Progenitor cell of endocrine pancreas (in vitro differentiated cells): Measurements from ENCODE around the gene CREBL2. TPM values are rescaled to one million over a fixed set of nuclear protein-coding genes. Genes with fewer than 3 reads are reported as not detected.
"Not testable (repeated sequence)": the region's sequence is repeated elsewhere in the genome, so short reads cannot be mapped to it uniquely, and the experiment has no call there.

Source experiments
- DNase-seq: peaks from one replicate; pipeline ENCODE4 v3.0.0; 2021; ENCODE audit warnings: low spot score; ENCODE audit not compliant: unreplicated experiment
- H3K27ac Mint-ChIP-seq: 2 replicates; pipeline ENCODE4 v1.8.0; 2021; ENCODE audit warnings: mild to moderate bottlenecking, moderate library complexity, mixed read lengths
- H3K27me3 Mint-ChIP-seq: 2 replicates; pipeline ENCODE4 v1.8.0; 2021; ENCODE audit warnings: mixed read lengths
- H3K36me3 Mint-ChIP-seq: 2 replicates; pipeline ENCODE4 v1.8.0; 2022; ENCODE audit warnings: mixed read lengths; ENCODE audit not compliant: insufficient read depth
- H3K4me1 Mint-ChIP-seq: 2 replicates; pipeline ENCODE4 v1.8.0; 2021; ENCODE audit warnings: low read depth, mixed read lengths
- H3K4me3 Mint-ChIP-seq: 2 replicates; pipeline ENCODE4 v1.8.0; 2021; ENCODE audit warnings: low read depth, mild to moderate bottlenecking, moderate library complexity, mixed read lengths
- H3K9me3 Mint-ChIP-seq: 2 replicates; pipeline ENCODE4 v1.8.0; 2021; ENCODE audit warnings: low read depth, mixed read lengths
- total RNA-seq: library from RNA; stranded (reverse); gene quantifications from 2 replicates; pipeline ENCODE4 v1.2.1, GENCODE V29; 2021
- TF ChIP-seq, protein P1 (sequence below): fragments of 200-600 bp; sonication (generic); IDR thresholded peaks from one replicate; pipeline ENCODE4 v1.5.0; 2021; ENCODE audit warnings: antibody characterized with exemption, mild to moderate bottlenecking; ENCODE audit not compliant: unreplicated experiment

CREBL2 gene
- total RNA-seq, 1 donor from 2014 or later, result 18.5 TPM

DNA sequence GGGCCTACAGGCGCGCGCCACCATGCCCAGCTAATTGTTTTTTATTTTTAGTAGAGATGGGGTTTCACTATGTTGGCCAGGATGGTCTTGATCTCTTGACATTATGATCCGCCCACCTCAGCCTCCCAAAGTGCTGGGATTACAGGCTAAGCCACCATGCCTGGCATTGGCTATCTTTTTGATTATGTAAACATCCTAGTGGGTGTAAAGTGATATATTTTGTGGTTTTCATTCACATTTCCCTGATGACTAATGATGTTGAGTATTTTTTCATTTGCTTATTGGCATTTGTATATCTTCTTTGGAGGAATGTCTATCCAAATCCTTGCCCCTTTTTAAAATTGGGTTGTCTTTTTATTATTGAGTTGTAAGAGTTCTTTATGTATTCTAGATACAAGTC, 16.3 kb downstream of the CREBL2 start:
- Mint-ChIP-seq H3K9me3 (peaks cover 7% of the 10 kb centered on the region), H3K36me3 (peaks cover 13% of the 10 kb centered on the region), H3K4me3 (no peak overlapping the region), H3K4me1 (peaks cover 23% of the 10 kb centered on the region), H3K27me3 (no peaks in the 10 kb centered on the region), H3K27ac (no peak overlapping the region)
- TF ChIP-seq, protein P1, sequence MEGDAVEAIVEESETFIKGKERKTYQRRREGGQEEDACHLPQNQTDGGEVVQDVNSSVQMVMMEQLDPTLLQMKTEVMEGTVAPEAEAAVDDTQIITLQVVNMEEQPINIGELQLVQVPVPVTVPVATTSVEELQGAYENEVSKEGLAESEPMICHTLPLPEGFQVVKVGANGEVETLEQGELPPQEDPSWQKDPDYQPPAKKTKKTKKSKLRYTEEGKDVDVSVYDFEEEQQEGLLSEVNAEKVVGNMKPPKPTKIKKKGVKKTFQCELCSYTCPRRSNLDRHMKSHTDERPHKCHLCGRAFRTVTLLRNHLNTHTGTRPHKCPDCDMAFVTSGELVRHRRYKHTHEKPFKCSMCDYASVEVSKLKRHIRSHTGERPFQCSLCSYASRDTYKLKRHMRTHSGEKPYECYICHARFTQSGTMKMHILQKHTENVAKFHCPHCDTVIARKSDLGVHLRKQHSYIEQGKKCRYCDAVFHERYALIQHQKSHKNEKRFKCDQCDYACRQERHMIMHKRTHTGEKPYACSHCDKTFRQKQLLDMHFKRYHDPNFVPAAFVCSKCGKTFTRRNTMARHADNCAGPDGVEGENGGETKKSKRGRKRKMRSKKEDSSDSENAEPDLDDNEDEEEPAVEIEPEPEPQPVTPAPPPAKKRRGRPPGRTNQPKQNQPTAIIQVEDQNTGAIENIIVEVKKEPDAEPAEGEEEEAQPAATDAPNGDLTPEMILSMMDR, result no peak
- no peak for DNase-seq

DNA sequence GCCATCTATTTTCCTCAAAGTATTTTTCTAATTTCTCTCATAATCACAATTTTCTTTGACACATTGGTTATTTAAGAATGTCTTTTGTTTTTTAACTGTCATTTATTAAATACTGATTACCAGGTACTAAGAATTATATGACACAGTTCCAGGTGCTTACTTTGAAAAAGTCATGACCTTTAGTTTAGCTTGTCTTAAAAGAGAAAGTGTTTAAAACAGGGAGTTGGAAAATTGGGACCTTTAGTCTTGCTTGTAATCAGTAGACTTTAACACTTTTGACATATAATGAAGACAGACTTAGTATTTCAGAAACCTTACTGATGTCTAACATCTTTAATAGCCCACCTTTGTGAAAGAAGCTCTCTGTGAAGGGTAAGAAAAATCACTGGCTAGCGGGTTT, 19.2 kb downstream of the CREBL2 start:
- TF ChIP-seq, protein P1, result no peak
- H3K27me3 Mint-ChIP-seq, result no peaks in the 10 kb centered on the region

DNA sequence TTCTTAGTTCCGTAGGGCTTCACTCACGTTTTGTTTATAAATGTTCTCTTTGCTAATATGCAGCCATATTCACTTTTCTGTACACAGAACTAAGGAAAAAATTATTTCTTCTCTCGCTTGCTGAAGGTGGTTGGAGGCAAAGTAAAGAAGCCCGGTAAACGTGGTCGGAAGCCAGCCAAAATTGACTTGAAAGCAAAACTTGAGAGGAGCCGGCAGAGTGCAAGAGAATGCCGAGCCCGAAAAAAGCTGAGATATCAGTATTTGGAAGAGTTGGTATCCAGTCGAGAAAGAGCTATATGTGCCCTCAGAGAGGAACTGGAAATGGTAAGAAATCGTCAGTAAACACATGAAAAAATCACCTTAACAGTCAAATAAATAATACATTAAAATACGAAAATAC, 24.0 kb downstream of the CREBL2 start:
- Mint-ChIP-seq H3K36me3 (peaks cover 40% of the 10 kb centered on the region), H3K4me1 (peaks cover 7% of the 10 kb centered on the region), H3K9me3 (peaks cover 15% of the 10 kb centered on the region), H3K27ac (no peak overlapping the region), H3K27me3 (no peaks in the 10 kb centered on the region), H3K4me3 (no peak overlapping the region)
- TF ChIP-seq, protein P1, result no peak
- no peak for DNase-seq

More for the DNA sequence above, 19.2 kb downstream of the CREBL2 start:
- Mint-ChIP-seq H3K36me3 (peaks cover 8% of the 10 kb centered on the region), H3K9me3 (no peaks in the 10 kb centered on the region), H3K4me3 (no peak overlapping the region), H3K27ac (peak overlapping the region; percentile 40), H3K4me1 (peaks cover 21% of the 10 kb centered on the region)
- no peak for DNase-seq

DNA sequence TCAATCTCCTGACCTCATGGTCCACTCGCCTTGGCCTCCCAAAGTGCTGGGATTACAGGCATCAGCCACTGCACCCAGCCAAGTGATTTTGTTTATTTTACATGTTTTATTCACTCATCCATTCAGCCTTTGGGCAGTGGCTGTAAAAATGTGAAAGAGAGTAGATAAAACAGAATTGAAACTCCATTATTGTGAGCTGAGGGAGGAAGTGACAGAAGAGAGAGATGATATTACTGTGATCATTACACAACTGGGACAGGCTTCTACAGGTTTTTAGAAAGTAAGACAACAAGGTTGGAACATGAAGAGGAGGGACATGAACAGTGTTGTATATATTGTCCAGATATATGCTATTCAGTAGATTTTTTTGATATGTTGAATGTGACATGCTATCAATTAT, 25.0 kb downstream of the CREBL2 start:
- H3K4me1 Mint-ChIP-seq, result no peaks in the 10 kb centered on the region

DNA sequence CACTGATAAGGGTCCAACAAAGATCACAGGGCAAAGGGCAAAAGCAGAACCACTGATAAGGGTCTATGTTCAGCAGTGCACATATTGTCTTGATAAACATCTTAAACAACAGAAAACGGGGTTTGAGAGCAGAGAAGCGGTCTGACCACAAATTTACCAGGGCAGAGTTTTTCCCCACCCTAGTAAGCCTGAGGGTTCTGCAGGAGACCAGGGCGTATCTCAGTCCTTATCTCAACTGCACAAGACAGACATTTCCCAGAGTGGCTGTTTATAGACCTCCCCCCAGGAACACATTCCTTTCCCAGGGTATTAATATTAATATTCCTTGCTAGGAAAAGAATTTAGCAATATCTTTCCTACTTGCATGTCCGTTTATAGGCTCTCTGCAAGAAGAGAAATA, 28.3 kb downstream of the CREBL2 start:
- H3K36me3 Mint-ChIP-seq, result peaks cover 66% of the 10 kb centered on the region
- not testable (repeated sequence) for H3K4me1 Mint-ChIP-seq, H3K4me3 Mint-ChIP-seq, H3K27me3 Mint-ChIP-seq, DNase-seq, H3K27ac Mint-ChIP-seq
- peaks cover 18% of the 10 kb centered on the region for H3K9me3 Mint-ChIP-seq

More for the DNA sequence above, 25.0 kb downstream of the CREBL2 start:
- Mint-ChIP-seq H3K36me3 (peaks cover 46% of the 10 kb centered on the region), H3K27me3 (no peaks in the 10 kb centered on the region), H3K27ac (no peak overlapping the region), H3K9me3 (peaks cover 18% of the 10 kb centered on the region), H3K4me3 (no peak overlapping the region)
- DNase-seq, result no peak
- TF ChIP-seq, protein P1, result no peak

DNA sequence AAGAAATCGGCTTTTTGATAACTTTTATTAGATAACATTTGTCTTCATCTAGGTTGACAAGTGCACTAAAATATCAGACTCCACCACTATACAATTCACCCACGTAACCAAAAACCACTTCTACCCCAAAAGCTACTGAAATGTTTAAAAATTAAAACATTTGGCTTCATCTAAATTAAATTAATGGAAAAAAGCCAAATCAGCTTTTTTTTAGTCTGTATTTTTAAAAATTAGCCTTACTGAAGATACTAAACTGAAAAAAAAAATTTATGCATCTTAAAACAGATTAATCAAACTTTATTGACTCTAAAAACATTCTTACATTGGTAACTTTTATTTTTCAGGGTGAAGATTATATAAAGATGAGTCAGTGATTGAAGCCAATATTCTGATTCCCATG, 30.0 kb downstream of the CREBL2 start:
- no peaks in the 10 kb centered on the region for H3K27me3 Mint-ChIP-seq
- TF ChIP-seq, protein P1, result no peak
- no peaks in the 10 kb centered on the region for H3K4me1 Mint-ChIP-seq
- H3K36me3 Mint-ChIP-seq, result peaks cover 66% of the 10 kb centered on the region
- peaks cover 19% of the 10 kb centered on the region for H3K9me3 Mint-ChIP-seq
- no peak overlapping the region for H3K27ac Mint-ChIP-seq
- DNase-seq, result no peak
- no peak overlapping the region for H3K4me3 Mint-ChIP-seq
